8988T (cell line): ENCODE results near the gene C11orf58.

Experiments
- DNase-seq: peaks from one replicate; pipeline ENCODE4 v3.0.0; 2011

Gene C11orf58

GRCh38 chr11:16805938-16806337 lies 67.5 kb downstream of the C11orf58 start:
- DNase-seq = no peak

GRCh38 chr11:16806791-16807190 lies 68.3 kb downstream of the C11orf58 start:
- DNase-seq = no peak

- no peak for DNase-seq
Measured at GRCh38 chr11:16807306-16807705, 68.9 kb downstream of the C11orf58 start.
